ENCODE results near the gene KRT86.
"Not testable (repeated sequence)": the region's sequence is repeated elsewhere in the genome, so short reads cannot be mapped to it uniquely, and the experiment has no call there.

KRT86 gene

GRCh38 chr12:52342781-52343490, 68.5 kb downstream of the KRT86 start:
- DNase-seq = no peak

DNA sequence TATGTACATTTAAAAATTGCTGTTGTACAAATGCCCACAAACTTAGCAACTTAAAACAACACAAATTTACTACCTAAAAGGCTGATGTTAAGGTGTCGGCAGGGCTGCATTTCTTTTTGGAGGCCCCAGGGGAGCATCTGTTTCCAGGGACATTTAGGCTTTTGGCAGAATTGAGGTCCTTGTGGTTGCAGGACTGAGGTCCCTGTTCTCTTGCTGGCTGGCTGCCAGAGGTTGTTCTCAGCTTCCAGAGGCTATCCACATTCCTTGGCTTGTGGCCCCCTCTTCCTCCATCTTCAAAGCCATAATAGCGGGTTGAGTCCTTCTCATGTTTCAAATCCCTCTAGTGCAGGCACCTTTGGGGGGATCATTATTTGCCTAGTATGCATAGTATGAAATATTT, 69.1 kb downstream of the KRT86 start:
- no peak for DNase-seq

GRCh38 chr12:52344111-52344510, 69.7 kb downstream of the KRT86 start:
- DNase-seq = no peak

- DNase-seq = not testable (repeated sequence)
Observed at GRCh38 chr12:52345041-52345440, 70.6 kb downstream of the KRT86 start.

GRCh38 chr12:52346593-52346992, 72.1 kb downstream of the KRT86 start:
- DNase-seq = no peak

GRCh38 chr12:52347016-52347415, 72.6 kb downstream of the KRT86 start:
- no peak for DNase-seq

- no peak for DNase-seq
Observed at GRCh38 chr12:52347551-52348510, 73.4 kb downstream of the KRT86 start.

DNA sequence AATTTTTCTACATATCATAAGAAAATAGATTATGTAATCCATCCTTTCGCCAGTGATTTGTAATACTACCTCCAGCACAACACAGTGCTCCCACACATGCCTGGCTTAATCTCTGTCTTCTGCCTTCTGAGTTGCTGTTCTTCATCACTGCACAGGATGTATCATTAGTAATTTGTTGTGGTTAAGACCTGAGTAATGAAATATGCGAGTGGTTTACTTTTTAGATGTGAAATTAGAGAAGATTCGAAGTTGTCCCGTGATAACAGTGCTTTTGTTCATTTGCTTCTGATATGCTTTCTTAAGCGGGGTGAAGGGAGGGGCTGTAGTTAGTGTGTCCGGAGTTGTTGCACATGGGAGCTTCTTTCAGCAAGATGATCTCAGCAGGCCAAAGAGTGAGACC, 74.8 kb downstream of the KRT86 start:
- no peak for DNase-seq

GRCh38 chr12:52350021-52350620, 75.7 kb downstream of the KRT86 start:
- no peak for DNase-seq

DNA sequence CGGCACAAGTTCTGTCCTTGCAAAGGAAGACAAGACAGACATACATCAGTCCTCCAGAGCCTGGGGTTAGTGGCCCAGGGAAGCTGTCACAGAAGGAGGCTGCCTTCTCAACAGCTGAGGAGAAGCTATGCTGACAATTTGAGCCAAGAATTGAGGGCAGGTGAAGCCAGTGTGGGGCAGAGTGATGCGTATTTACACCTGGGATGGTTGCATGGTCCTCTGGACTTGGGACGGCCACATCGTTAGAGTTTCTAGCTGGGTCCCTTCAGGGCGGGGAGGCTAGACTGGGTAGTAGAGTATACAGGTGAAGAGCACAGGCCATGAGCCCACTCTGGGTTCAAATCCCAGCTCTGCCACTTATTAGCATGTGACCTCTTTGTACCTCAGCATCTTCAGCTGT, 76.3 kb downstream of the KRT86 start:
- no peak for DNase-seq

DNA sequence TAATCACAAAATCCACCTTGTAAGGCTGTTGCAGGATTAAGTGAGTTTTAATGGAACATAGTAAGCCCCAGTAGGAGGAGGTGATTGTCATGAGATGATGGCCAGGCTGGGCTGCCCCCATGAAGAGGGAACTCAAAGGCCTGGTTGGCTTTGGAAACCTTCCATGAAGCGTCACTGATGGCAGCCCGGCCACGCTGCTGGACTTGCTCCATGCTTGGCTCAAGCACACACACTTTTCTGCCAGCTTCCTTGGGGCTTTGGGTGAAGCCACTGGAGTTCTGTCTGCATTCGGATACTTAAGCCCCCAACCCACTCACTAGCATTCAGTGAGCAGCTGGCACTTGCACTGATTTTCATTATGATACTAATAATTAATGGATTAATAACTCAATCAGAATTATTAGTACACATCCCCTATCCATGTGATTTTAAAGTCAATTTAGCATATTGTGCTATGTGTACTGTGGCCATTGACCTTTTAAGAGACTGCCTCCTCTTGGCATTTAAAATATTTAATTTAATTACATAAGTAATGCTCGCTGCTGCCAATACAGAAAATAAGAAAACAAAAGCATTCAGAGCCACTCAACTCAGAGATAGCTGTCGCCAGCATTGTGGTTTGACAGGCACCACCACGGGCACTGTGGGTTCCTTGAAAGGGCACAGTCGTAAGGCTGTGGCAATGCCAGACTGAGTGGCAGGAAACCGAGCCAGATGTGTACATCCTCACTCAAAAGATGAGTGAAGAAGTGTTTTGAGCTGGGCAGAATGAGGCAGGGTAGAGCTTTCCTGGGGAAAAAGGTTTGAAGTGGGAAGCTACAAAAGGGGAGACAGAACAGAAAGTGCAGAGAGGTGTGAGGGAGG, 77.0 kb downstream of the KRT86 start:
- DNase-seq = peak; percentile 41

GRCh38 chr12:52352951-52353350, 78.5 kb downstream of the KRT86 start:
- DNase-seq = no peak

- no peak for DNase-seq
Observed at GRCh38 chr12:52353766-52354165, 79.3 kb downstream of the KRT86 start.

DNA sequence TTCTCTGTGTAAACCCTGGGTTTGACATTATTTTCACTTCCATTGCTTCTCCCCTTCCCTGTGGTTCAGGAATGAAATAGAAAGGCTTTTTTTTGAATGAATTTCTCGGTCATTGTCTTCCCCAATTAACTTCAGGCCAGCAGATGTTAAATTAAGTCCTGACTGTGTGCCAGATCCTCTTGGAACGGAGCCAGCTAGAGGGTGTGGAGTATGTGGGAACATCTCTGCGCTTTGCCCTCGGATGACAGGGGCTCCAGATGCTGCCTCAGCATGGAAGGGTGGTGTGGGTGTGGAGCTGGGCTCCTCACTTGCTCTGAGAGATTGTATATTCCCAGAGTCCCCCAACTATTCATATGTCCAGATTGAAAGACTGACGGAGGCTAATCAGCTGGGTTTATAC, 79.8 kb downstream of the KRT86 start:
- DNase-seq = no peak

GRCh38 chr12:52355176-52355575, 80.7 kb downstream of the KRT86 start:
- no peak for DNase-seq

- no peak for DNase-seq
Observed at GRCh38 chr12:52356031-52356761, 81.8 kb downstream of the KRT86 start.

DNA sequence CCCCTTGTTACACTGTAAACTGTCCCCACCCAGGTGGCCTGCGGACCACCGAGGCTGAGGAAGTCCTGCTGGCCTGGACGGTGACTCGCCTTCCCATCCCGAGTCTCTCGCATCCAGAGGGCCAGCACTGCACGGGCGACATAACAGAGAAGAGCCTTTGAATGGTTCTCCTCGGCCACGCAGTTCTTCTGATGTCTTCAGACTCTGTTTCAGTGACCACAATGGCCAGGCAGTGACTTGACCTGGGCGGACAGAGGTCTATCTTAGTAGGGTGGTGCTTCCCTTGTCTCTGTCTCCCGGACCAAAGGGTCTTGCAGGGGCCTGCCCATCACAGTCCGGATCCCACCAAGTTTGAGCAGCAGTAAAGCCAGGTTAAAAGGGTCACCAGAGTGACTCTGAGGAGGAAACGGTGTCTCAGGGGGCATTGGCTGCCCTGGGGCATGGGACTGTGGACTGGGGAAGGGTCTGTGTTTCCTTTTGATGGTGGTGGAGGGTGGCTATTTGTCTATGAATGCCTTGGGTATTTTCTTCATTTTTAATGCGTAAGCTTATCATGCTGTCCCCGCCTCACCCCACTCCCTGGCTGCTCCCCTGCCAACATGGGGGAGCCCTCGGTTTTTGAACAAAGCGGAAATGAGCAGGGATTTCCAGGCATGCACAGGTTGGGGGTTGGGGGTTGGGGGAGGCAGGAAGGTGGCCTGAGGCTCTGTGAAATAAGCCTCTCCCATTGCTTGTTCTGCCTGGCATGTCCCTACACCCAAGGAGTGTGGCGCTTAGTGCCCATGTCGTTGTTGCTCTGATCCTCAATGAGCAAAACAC, 82.5 kb downstream of the KRT86 start:
- no peak for DNase-seq

Measured in activated CD4-positive, alpha-beta T cell treated with anti-CD3 and anti-CD28 coated beads, Interleukin-2, amount 50 U/mL, for 16 hours (primary cell).